ENCODE data around the gene CPXM2. TPM values are rescaled to one million over a fixed set of nuclear protein-coding genes. Genes with fewer than 3 reads are reported as not detected.

The CPXM2 gene
- total and polyA plus RNA-seq, 10 of the 15 experiments (the other 5 are each of a cell fraction or from before 2014, with no cell fraction given): 0.08 to 1.1 (median 0.58) TPM

GRCh38 chr10:123782549-123782948 lies 109.1 kb downstream of the CPXM2 start:
- ATAC-seq (no peak), DNase-seq (ENCODE audit: low read depth, low spot score) (no peak), FAIRE-seq (no peak)
- Histone ChIP-seq H3K27me3 (replicated peaks in 1 of 2; ENCODE audit: control insufficient read depth in 2 of 2, insufficient read depth in 2 of 2, low read length in 1 of 2) (peaks cover under 1 to 5% of the 10 kb centered on the region in 2 experiments; a peak in 2 of 4 replicates), H3K79me2 (ENCODE audit: control insufficient read depth, insufficient read depth, low read length) (no peaks in the 10 kb centered on the region), H4K20me1 (ENCODE audit: control insufficient read depth, insufficient read depth) (no peaks in the 10 kb centered on the region), H3K4me1 (ENCODE audit: control insufficient read depth, insufficient read depth, low read length) (no peaks in the 10 kb centered on the region), H3K4me2 (ENCODE audit: control insufficient read depth, insufficient read depth) (no peak overlapping the region), H3K9me3 (replicated peaks; ENCODE audit: control insufficient read depth, insufficient read depth, low read length) (no peaks in the 10 kb centered on the region), H3K9ac (ENCODE audit: control insufficient read depth, insufficient read depth, low read length) (no peak overlapping the region), H3K27ac (ENCODE audit: control insufficient read depth, insufficient read depth) (no peak overlapping the region), H2AFZ (ENCODE audit: control insufficient read depth, low read depth, low read length) (no peak overlapping the region), H3K4me3 (no peak overlapping the region), H3K36me3 (ENCODE audit: control insufficient read depth in 2 of 2, insufficient read depth in 2 of 2, low read length in 1 of 2) (no peaks in the 10 kb centered on the region)
- no TSS peak for BruUV-seq (replicated peaks)
- 9% methylated on average over 5 of the region's 5 CpGs for WGBS (ENCODE audit: insufficient coverage, insufficient replicate concordance, low lambda C conversion rate, missing lambda C conversion rate)
- ChIA-PET CTCF (interaction anchor here (2.4 kb wide), 1 partner anchor 114 kb away, joined by 9 read pairs; no protein-coding TSS in a partner anchor), RAD21 (ENCODE audit: unreplicated experiment) (interaction anchor here (2.1 kb wide), 1 partner anchor 53 kb away, joined by 4 read pairs; no protein-coding TSS in a partner anchor), POLR2A (no interaction called here), SMC1A (ENCODE audit: uncharacterized antibody, unreplicated experiment) (interaction anchor here (1.1 kb wide), 1 partner anchor 67 kb away, joined by 6 read pairs; no protein-coding TSS in a partner anchor)
- intact Hi-C loops (cut with micrococcal nuclease; ENCODE audit: unreplicated experiment) (no loop called here), in situ Hi-C loops (cut with MboI) (no loop called here)
- TF ChIP-seq SMARCA5 (IDR thresholded peaks at IDR 0.05) (no peak), MEF2B (IDR thresholded peaks at IDR 0.05; ENCODE audit: partially characterized antibody, poor library complexity, severe bottlenecking) (no peak), TCF12 (IDR thresholded peaks at IDR 0.05; ENCODE audit: low read depth, low read length) (no peak), POLR2A (IDR thresholded peaks at IDR 0.05; ENCODE audit: low read depth, low read length) (no peak), CTCF (IDR thresholded peaks at IDR 0.05 in 2 of 3, conservative IDR thresholded peaks at IDR 0.05 in 1 of 3; ENCODE audit: control insufficient read depth in 2 of 3, extremely low read depth in 1 of 3, insufficient read depth in 1 of 3, low read depth in 3 of 3, low read length in 3 of 3) (no peak), RAD21 (IDR thresholded peaks at IDR 0.05; ENCODE audit: insufficient read depth, low read depth, low read length) (no peak), IRF4 (IDR thresholded peaks at IDR 0.05; ENCODE audit: low read depth, low read length) (no peak)
